A673 (cell line): ENCODE results near the gene ATRX. TPM values are rescaled to one million over a fixed set of nuclear protein-coding genes. Genes with fewer than 3 reads are reported as not detected.

ENCODE experiments used
- BruUV-seq: library from RNA; stranded (reverse); fragments of 400-500 nt; replicated peaks from 2 replicates; lab custom pipeline; 2021; lab: Mats Ljungman, UMichigan
- CTCF ChIA-PET: fragments of 300-600 bp; sonication (Branson Sonifier 250); formaldehyde crosslinking; loops from one replicate; lab custom pipeline; 2022; ENCODE audit warnings: antibody characterized with exemption; lab: Charles Lee
- POLR2A ChIA-PET: fragments of 300-600 bp; sonication (Branson Sonifier 250); formaldehyde crosslinking; loops from one replicate; lab custom pipeline; 2022; ENCODE audit warnings: antibody characterized with exemption; ENCODE audit not compliant: low non-redundant PET; lab: Charles Lee
- DNase-seq: peaks from one replicate; pipeline ENCODE4 v3.0.0-alpha.2; 2015; ENCODE audit warnings: low spot score
- H3K27ac ChIP-seq: fragments of 200-600 bp; sonication (generic); 2 replicates; pipeline ENCODE4 v1.5.1; 2016; ENCODE audit warnings: mixed run types, low read depth, mild to moderate bottlenecking, mixed read lengths, antibody characterized with exemption, low read length; ENCODE audit not compliant: poor library complexity, severe bottlenecking
- H3K27me3 ChIP-seq: fragments of 200-600 bp; sonication (generic); replicated peaks from 2 replicates; pipeline ENCODE4 v1.6.1; 2017; ENCODE audit warnings: mixed run types, low read depth, mild to moderate bottlenecking, mixed read lengths, antibody characterized with exemption, low read length; ENCODE audit not compliant: insufficient read depth, poor library complexity
- H3K36me3 ChIP-seq: fragments of 200-600 bp; sonication (generic); 2 replicates; pipeline ENCODE4 v1.6.1; 2016; ENCODE audit warnings: mixed run types, mild to moderate bottlenecking, mixed read lengths, antibody characterized with exemption, low read length; ENCODE audit not compliant: insufficient read depth, poor library complexity, severe bottlenecking
- H3K4me1 ChIP-seq: fragments of 200-600 bp; sonication (generic); 2 replicates; pipeline ENCODE4 v1.6.1; 2017; ENCODE audit warnings: mixed run types, mild to moderate bottlenecking, mixed read lengths, antibody characterized with exemption, low read length; ENCODE audit not compliant: insufficient read depth, poor library complexity, severe bottlenecking
- H3K4me3 ChIP-seq: fragments of 200-600 bp; sonication (generic); 2 replicates; pipeline ENCODE4 v1.5.1; 2016; ENCODE audit warnings: low read depth, mixed run types, mild to moderate bottlenecking, mixed read lengths, low read length; ENCODE audit not compliant: poor library complexity, severe bottlenecking
- H3K9me3 ChIP-seq: fragments of 200-600 bp; sonication (generic); 2 replicates; pipeline ENCODE4 v1.6.1; 2016; ENCODE audit warnings: mixed run types, low read depth, mild to moderate bottlenecking, mixed read lengths, antibody characterized with exemption, low read length; ENCODE audit not compliant: poor library complexity, severe bottlenecking
- EZH2 ChIP-seq: fragments of 200-600 bp; sonication (generic); IDR thresholded peaks from 2 replicates; pipeline ENCODE4 v1.6.1; 2017; ENCODE audit warnings: borderline replicate concordance, low read depth, mild to moderate bottlenecking, mixed read lengths, antibody characterized with exemption, low read length; ENCODE audit not compliant: poor library complexity, severe bottlenecking
- intact Hi-C: fragments of 100-400 bp; cut with micrococcal nuclease; formaldehyde crosslinking; loops from one replicate; pipeline ENCODE4 v1.10.0; 2022; ENCODE audit not compliant: unreplicated experiment
- total RNA-seq: library from RNA; stranded (reverse); gene quantifications from 2 replicates; pipeline ENCODE4 v1.2.3, GENCODE V29; 2021
- TF ChIP-seq, protein P1 (sequence below): fragments of 300-800, 200-600 bp; sonication (generic); conservative IDR thresholded peaks from 2 replicates; pipeline ENCODE4 v1.5.1; 2017; ENCODE audit warnings: low read depth, mild to moderate bottlenecking, antibody characterized with exemption, low read length, moderate library complexity, mixed read lengths

ATRX gene
- total RNA-seq, 1 experiment from 2014 or later, result 101 TPM

DNA sequence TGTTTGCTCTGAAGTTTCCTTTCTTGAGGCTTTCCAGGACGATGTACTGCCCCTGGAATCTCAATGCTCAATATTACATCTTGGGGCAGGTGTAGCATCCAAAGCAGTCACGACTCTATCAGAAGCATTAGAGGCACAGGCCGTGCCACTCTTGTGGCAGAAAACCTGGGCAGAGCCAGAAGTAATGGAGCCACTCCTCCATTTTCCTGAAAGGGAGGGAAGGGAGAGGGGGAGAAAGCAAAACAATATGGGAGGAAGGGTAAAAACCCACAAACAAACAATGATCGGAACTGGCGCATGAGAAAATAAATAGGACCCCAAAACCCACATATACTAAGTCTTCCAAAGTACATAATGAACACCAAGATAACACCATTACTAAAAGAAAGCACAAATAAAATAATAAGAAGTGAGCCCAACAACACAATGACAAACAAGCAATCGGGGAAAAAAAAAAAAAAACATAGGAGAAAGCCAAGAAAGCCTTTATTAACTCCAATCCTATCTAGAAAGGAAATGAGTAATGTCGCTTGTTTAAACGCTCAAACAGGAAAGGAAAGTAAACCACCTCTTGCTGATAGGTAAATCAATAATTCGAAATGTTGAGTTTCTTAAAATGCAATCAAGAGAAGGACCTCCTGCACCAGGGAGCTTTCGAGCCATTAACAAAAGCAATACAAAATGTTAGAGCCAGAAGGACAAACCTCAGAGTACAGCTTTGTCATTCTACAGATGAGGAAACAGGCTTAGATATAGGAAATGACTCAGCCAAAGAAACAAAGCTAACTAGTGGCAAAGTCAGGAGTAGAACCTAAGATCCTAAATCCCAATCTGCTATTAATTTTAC, 117.4 kb downstream of the ATRX start:
- H3K4me1 ChIP-seq, result no peaks in the 10 kb centered on the region
- TSS peak; percentile 28 for BruUV-seq
- CTCF ChIA-PET, result interaction anchor here (0.7 kb wide), 1 partner anchor 361 kb away, joined by 3 read pairs; no protein-coding TSS in a partner anchor
- TF ChIP-seq, protein P1, sequence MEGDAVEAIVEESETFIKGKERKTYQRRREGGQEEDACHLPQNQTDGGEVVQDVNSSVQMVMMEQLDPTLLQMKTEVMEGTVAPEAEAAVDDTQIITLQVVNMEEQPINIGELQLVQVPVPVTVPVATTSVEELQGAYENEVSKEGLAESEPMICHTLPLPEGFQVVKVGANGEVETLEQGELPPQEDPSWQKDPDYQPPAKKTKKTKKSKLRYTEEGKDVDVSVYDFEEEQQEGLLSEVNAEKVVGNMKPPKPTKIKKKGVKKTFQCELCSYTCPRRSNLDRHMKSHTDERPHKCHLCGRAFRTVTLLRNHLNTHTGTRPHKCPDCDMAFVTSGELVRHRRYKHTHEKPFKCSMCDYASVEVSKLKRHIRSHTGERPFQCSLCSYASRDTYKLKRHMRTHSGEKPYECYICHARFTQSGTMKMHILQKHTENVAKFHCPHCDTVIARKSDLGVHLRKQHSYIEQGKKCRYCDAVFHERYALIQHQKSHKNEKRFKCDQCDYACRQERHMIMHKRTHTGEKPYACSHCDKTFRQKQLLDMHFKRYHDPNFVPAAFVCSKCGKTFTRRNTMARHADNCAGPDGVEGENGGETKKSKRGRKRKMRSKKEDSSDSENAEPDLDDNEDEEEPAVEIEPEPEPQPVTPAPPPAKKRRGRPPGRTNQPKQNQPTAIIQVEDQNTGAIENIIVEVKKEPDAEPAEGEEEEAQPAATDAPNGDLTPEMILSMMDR, result no peak
- TF ChIP-seq EZH2, result no peak
- POLR2A ChIA-PET, result no interaction called here
- peak; percentile 72 for DNase-seq
- H3K36me3 ChIP-seq, result no peaks in the 10 kb centered on the region
- no peak overlapping the region for H3K4me3 ChIP-seq
- H3K27me3 ChIP-seq, result no peaks in the 10 kb centered on the region
- H3K9me3 ChIP-seq, result no peaks in the 10 kb centered on the region
- intact Hi-C loops, result loop anchor here (10.0 kb wide), 2 partner anchors 64 to 226 kb away; partner anchors contain the start of genes COX7B and MAGT1
- H3K27ac ChIP-seq, result no peak overlapping the region

DNA sequence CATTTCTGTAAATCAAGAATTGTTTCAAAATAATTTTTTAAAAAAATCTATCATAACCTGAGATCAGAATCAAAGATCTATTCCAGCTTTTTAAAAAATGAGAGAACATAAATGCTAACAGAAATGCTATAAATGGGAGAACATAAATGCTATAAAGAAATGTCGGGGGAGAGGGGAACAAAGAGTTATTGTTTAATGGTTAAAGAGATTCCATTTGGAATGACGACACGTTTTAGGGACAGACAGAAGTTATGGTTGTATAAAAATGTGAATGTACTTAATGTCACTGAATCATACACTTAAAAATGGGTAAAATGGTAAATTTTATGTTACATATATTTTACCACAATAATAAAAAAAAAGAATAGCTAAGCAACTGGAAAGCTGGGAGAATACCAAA, 127.1 kb downstream of the ATRX start:
- intact Hi-C loops, result no loop called here
- Histone ChIP-seq H3K4me1 (no peaks in the 10 kb centered on the region), H3K4me3 (no peak overlapping the region), H3K27ac (no peak overlapping the region), H3K36me3 (peaks cover 5% of the 10 kb centered on the region), H3K9me3 (no peaks in the 10 kb centered on the region), H3K27me3 (no peaks in the 10 kb centered on the region)
- no TSS peak for BruUV-seq
- CTCF ChIA-PET, result no interaction called here
- TF ChIP-seq EZH2, result no peak
- TF ChIP-seq, protein P1, result no peak
- POLR2A ChIA-PET, result no interaction called here
- DNase-seq, result no peak

DNA sequence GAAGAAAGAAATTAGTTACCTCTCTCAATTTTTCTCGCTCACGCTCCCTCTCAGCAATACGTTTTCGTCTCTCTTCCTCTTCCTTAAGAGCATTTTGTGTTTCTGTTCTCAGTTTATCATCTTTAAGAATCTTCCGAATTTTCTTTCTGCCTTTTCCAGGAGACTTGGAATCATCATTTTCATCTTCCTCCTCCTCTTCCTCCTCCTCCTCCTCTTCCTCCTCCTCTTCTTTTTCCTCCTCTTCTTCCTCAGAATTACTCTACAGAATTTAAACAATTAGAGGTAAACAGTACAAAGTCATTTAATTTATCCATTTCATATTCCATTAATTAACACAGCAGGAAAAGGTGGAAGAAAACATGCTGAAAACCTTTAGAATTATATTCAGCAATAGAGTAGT, 133.9 kb downstream of the ATRX start:
- no peaks in the 10 kb centered on the region for H3K27me3 ChIP-seq
- ChIA-PET POLR2A (no interaction called here), CTCF (no interaction called here)
- no peak overlapping the region for H3K4me3 ChIP-seq
- intact Hi-C loops, result no loop called here
- TF ChIP-seq, protein P1, result no peak
- no peak for TF ChIP-seq EZH2
- no peak overlapping the region for H3K27ac ChIP-seq
- H3K9me3 ChIP-seq, result no peaks in the 10 kb centered on the region
- H3K36me3 ChIP-seq, result peaks cover 12% of the 10 kb centered on the region
- no peaks in the 10 kb centered on the region for H3K4me1 ChIP-seq
- DNase-seq, result no peak
- BruUV-seq, result no TSS peak
